NCI-H146 treated with DMSO at 0.1 percent for 48 hours (cell line): ENCODE data around the gene ARHGEF40.
A peak's percentile ranks its signal among the peaks of the same experiment; 100 is the strongest.

Experiments
- DNase-seq: peaks from one replicate; lab custom pipeline; 2025; ENCODE audit not compliant: unreplicated experiment; lab: John Stamatoyannopoulos, UW

The ARHGEF40 gene

DNA sequence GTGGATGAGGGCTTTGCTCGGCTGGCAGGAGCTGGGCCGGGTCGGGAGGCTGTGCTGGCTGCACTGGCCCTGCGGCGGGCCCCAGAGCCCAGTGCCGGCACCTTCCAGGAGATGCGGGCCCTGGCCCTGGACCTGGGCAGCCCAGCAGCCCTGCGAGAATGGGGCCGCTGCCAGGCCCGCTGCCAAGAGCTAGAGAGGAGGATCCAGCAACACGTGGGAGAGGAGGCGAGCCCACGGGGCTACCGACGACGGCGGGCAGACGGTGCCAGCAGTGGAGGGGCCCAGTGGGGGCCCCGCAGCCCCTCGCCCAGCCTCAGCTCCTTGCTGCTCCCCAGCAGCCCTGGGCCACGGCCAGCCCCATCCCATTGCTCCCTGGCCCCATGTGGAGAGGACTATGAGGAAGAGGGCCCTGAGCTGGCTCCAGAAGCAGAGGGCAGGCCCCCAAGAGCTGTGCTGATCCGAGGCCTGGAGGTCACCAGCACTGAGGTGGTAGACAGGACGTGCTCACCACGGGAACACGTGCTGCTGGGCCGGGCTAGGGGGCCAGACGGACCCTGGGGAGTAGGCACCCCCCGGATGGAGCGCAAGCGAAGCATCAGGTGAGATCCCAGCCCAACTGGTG, 11.5 kb downstream of the ARHGEF40 start:
- no peak for DNase-seq

DNA sequence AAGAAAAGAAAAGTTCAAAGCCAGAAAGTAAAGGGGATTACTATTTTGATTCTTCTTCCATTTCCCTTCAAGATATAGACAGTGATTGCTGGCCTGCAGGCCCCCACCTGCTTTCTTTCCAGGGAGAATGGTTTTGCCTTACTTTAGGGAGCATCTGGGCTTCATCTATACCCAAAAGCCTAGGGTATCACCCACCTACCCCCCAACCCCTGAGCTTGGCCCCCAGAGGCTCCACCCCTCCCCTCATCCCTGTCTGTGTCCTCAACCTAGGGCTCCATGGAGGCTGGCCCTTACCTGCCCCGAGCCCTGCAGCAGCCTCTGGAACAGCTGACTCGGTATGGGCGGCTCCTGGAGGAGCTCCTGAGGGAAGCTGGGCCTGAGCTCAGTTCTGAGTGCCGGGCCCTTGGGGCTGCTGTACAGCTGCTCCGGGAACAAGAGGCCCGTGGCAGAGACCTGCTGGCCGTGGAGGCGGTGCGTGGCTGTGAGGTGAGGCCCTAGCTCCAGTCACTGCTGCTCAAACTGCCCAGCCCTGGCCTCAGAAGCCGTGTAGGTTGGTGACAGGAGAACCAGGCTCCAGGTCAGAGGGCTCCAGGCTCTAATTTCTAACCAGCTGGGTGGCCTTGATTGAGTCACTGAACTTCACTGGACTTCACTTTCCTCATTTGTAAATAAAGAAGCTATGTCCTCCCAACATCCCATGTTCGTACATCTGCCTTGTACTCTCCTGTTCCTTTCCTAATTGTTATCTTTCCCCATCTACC, 13.6 kb downstream of the ARHGEF40 start:
- no peak for DNase-seq

DNA sequence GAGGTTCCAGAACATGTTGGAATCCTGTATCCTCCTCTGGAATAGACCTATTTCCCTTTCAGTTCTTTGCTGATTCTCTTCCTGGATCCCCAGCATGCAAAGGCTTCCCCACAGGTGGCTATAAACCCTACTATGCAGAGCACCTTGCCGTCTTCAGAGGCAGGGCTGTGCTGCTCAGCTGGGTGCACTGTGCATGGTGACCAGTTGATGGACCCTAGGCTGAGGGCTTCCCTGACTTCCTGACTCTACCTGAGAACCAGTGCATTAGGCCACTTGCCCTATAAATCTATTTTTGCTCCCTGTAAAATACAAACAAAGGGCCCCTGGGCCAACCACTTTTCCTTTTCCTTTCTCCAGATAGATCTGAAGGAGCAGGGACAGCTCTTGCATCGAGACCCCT, 14.3 kb downstream of the ARHGEF40 start:
- no peak for DNase-seq

DNA sequence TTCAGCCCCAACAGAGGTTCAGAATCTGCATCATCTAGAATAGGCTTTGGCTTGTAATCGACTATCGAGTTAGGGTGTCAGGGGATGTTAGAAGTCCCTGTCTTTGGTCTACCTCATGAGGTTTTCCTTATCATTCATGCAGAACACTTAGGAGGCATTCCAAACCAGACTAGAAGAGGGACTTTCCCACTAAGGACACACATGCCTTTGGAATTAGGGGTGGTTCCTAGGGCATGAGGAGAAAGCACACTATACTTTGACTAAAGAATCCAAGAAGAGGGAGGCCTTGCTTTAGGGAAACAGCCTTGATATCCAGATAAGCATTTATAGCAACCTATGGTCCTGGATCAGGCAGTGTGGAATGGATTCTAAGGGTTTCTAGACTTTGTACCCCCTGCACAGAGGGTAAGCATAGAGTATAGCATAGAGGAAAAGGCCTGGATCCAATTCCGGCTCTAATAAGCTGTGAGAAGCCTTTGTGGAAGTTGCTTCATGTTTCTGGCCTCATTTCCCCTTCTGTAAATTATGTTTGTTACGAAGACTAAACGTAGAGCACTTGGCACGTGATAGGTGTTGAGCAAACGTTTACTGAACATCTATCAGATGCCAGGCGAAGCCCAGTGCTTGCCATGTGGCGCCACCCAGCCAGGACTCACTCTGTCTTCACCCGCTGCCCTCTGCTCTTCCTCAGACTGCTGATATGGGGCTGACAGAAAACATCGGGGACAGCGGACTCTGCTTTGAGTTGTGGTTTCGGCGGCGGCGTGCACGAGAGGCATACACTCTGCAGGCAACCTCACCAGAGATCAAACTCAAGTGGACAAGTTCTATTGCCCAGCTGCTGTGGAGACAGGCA, 15.1 kb downstream of the ARHGEF40 start:
- no peak for DNase-seq

DNA sequence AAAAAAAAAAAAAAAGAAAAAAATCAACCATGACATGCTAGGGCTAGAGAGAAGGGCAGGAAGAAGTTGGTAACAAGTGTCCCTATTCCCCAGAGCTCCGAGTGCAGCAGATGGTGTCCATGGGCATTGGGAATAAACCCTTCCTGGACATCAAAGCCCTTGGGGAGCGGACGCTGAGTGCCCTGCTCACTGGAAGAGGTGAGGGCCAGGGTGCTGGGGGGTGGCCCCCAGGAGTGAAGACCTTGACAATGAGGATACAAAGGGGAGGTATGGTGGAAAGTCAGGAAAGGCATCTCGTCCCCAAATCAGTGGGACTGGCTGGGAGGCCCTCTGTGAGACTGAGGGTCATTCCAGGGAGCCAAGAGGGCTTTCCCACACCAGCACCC, 16.8 kb downstream of the ARHGEF40 start:
- no peak for DNase-seq

DNA sequence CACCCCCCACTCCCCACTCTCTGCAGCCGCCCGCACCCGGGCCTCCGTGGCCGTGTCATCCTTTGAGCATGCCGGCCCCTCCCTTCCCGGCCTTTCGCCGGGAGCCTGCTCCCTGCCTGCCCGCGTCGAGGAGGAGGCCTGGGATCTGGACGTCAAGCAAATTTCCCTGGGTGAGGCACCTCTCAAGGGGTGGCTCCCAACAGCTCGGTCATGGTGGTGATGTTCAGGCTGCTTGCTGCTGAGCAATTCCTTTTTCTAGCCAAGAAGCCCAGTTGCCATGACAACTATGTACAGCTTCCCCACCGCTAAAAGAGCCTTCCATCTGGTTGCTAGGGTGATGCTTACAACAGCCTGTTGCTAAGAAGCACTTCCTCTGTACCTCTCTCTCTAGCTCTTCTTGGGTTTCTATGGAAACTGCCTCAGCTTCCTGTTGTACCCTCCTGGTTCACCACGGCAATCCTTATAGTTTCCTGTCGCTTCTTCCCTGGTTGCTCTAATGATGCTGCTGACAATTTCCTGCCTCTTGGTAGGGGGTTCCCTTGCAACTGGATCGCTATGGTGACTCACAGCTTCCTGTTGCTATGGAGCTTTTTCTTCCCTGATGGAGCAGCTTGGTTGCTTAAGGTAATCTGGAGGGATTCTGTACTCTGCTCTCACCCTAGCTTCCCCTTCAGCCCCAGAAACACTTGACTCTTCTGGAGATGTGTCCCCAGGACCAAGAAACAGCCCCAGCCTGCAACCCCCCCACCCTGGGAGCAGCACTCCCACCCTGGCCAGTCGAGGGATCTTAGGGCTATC, 17.4 kb downstream of the ARHGEF40 start:
- peak; percentile 41 for DNase-seq

DNA sequence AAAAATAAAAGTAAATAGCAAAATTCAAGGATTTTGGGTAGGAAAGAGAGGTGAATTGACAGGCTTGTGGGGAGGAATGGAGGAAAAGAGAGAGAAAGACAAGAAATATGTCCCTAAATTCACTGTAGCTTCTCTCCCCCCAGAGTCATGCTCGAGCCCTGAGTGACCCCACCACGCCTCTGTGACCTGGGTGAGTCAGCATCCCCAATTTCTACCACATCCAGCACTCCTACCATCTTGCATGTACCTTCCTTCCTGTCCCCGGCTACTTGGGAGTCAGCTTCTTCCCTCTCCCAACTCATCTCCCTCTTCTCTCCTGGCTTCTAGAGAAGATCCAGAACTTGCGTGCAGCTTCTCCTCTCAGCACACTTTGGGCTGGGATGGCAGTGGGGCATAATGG, 18.6 kb downstream of the ARHGEF40 start:
- no peak for DNase-seq

DNA sequence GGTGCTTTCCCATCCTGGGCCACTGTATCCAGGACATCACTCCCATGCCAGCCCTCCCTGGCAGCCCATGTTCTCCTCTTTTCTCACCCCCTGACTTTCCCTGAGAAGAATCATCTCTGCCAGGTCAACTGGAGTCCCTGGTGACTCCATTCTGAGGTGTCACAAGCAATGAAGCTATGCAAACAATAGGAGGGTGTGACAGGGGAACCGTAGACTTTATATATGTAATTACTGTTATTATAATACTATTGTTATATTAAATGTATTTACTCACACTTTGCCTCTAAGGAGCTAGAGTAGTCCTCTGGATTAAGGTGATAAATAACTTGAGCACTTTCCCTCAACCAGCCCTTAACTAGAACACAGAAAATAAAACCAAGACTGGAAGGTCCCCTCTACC, 19.2 kb downstream of the ARHGEF40 start:
- no peak for DNase-seq

DNA sequence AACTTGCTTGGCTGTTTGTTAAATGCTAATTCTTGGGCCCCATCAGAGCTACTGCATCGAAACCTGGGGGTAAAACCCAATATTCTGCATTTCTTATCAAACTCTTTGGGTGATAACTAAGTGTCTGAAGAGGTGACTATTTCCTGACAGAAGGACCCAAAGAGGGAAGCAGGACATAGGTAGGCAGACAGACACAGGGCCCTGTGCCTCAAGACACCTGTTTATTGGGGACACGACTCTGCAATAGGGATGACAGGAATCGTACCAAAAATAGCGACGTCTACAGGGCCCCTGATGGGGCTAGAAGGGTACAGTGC, 19.7 kb downstream of the ARHGEF40 start:
- DNase-seq, result no peak

DNA sequence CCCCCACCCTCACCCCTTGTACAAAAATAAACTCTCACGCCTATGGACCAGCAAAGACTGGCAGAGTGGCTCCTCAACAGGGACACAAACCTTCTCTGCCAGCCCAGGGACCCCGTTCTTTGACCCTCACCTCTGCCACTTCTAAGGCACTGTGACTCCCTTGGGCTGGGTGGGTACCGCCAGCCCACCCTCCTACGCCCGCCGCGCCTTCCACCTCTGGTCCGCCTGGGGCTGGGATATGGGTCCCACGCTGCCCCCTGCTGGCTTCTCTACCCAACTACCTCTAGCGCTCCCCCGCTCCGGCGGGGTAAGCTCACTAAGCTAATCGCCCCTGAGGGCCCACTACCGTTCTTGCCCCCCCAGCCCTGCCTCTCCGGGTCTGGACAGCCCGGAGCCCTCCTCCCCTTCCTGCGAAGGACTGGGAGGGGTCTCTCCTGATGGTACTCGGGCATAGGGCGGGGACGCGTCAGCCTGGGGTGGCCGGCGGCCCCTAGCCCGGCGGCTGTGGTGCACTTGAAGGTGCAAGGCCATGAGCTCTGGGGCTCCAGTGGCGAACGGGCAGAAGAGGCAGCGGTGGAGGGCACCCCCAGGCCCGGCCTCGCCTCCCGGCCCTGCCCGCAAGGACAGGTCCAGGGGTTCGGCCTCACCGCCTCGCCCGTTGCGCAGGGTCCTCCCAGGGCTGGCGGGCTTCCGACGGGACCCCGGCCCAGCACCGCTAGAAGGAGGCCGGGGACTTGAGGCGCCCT, 20.3 kb downstream of the ARHGEF40 start:
- no peak for DNase-seq

DNA sequence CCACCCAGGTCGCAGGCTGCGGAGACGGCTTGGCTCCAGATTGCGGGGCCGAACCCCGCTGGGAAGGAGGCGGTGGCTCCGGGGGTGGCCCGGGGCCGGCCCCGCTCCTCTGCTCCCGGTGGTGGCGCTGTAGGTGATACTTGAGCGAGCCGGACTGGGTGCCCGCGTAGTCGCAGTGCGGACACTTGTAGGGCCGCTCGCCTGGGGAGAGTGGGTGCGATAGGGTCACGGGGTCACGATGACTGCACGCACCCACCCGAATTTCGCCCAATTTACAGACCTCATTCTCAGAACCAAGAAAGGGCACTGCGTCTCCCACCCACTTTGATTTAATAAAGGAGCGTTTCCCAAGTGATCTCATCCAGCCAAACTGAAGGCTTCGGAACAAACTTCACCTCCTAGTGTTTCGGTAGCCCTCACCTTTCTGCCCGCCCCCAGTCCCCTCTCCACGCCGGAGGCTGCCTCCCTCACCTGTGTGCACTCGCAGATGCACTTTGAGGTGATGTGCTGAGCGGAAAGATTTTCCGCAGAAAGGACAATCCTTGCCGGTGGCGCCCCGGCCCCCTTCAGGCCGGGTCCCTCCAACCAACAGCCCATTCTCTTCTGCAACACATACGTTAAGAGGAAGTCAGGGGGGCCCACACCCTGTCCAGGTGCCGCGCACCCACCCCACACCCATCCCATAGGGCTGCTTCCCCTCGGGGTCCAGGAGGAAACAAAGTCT, 21.0 kb downstream of the ARHGEF40 start:
- no peak for DNase-seq

DNA sequence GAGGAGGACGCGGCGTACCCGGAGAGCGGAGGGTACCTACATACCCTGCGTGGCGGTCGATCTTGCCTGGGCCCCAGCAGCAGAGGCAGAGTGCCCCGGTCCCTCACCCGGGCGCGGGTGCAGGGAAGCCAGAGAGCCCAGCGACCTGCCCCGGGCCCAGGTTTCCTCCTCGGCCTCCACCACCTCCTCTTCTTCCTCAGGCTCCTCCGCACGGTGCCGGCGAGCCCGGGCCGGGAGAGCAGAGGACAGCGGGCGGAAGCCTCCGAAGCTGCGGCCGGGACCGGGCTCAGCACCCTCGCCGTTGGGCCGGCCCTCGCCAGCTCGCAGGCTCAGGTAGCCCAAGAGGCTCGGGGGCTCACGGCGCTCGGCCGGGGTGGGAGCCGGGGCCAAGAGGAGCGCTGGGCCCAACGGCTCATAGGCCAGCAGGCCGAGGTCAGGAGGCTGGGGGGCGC, 21.7 kb downstream of the ARHGEF40 start:
- DNase-seq, result no peak

DNA sequence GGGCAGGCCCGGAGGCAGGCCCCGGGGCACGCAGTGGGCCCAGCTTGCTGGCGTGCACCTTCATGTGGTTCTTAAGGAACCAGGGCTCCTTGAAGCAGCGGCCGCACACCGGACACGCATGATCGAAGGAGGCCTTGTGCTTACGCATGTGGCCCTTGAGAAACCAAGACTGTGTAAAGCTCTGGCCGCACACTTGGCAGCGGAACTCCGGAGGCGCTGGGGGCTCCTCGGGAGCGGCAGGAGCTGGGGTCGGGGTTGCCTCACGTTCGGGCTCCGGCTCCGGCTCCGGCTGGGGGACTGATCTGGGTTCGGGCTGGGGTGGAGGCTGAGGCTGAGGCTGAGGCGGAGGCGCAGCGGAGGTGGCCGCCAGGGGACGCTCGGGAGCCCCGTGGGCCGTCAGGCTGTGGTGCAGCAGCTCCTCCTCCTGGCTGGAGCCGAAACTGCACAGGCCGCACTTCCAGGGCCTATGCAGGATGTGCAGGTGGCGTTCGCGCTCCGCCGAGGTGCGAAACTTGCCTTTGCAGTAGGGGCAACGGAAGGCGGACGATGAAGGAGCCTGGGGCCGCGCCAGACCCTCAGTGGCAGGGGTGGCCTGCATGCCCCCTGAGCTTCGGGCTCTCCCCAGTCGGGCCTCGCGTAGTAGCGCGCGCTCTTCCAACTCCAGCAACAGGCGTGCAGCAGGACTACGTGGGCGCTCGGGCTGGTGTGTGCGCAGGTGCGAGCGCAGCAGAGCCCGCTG, 22.3 kb downstream of the ARHGEF40 start:
- no peak for DNase-seq

DNA sequence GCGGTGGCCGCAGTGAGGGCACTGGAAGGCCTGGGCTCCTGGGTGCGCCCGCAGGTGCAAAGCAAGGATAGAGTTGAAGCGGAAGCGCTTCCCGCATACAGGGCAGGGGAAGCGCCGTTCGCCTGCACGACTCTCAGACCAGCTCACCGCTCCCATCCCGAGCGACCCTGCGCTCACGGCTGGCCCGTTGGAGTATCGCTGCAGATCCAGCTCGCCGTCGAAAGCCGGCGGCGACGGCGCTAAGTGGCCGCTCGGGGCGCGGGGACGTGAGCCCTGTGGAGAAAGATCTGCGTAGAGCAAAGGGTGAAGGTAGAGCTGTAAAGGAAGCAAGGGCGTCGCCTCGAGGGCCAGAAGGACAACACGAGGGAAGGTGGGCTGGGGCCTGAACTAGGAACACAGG, 22.9 kb downstream of the ARHGEF40 start:
- DNase-seq, result no peak

DNA sequence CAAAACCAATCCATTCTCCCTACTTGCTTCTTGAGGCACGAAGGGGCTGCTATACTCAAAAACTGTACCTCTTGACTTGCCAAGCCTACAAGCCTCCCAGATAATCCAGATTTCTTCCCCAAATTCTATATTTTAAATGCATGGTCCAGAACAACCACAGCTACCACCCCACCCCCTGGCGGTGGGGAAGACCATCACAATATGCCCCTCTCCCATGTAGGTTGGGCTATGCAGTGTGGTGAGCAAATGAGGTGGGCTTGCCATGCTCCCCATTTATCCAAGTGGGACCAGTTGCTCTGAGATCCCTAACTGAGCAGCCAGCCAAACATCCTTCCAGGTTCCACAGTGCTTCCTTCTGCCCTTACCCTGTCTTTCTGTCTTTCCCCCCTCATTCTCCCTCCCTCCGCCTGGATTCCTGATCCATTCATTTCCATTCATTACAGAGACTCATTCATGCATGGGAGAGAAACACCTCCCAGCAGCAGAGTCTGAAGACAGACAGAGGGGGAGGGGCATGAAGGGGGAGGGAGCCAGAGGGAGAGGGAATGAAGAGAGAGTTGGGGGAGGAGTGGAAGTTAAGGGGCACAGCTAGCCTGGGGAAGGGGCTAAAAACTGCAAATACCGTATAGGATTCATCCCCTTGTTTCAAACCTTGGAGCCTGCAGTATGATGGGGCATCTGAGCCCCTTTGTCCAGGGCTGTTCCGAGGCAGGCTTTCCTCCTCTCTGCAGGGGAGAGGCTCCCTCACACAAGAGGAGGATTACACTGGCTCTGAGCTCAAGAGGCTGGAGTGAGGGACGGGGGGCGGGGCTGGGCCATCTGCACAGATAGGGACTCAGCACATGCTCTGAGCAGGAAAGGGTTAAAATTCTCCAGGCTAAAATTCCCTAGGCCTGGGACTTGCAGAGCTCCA, 23.9 kb downstream of the ARHGEF40 start:
- no peak for DNase-seq

DNA sequence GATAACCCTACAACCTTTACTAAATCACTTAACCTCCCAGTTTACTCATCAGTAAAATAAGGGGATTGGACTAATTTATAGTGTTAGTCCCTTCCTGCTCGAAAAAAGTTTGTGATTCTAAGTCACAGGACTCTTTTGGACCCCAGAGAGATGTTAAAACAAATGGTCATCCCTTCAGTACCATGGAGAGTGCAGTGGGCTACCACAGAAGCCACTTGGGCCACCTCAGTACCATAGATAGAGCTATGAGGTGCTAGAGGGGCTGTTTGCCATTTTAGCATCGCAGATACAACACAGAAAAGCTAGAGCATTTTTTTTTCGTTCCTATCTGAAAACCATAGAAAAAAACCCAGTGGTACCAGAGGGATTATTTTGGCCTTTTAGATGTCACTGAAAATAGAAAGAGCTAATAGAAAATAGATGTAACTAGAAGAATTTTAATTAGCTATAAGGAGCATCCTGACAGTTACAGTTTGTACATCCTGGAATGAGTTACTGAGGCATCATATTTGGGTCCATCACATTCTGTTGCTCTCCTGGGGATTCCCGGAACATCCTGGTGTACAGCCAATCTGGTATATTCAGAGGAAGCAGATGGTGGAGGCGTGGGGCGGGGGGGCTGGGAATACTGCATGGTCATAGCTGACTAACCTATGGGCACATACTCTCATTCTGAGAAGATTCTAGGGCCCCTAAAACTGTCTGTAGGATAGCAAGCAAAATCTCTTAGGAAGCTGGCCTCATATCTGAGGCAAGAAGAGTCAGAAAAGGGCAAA, 25.5 kb downstream of the ARHGEF40 start:
- no peak for DNase-seq

DNA sequence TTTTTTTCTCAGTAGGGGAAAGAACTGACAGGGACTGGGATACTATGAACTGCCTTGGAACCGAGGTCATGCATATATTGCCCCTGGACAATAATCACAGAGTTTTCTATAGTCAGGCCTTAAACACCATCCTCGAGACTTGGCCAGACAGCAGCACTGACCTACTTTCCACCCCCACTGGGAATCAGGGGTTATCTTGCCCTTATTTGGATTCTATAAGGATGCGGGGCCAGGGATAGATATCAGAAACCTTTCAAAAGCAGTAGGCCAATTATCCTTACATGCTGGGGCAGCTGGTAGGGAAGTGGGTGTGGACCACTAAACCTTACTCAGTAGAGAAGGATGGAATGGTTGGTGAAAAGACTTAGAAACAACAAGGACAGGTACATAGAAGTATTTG, 26.3 kb downstream of the ARHGEF40 start:
- DNase-seq, result peak; percentile 37
